Uterus (tissue), 2 donors: Measurements from ENCODE around the gene RNF14.

ENCODE experiments used
- POLR2A ChIP-seq, 2 donors: fragments of 450-650 bp; IDR thresholded peaks; one replicate each; pipeline ENCODE4 v1.6.1; 2016; ENCODE audit warnings: antibody characterized with exemption in 2 of 2, mild to moderate bottlenecking in 1 of 2, moderate library complexity in 1 of 2
- TF ChIP-seq, protein P1 (sequence below), 4 experiments: fragments of 200-600 bp in 2 of 4; fragments of 450-650 bp in 2 of 4; sonication (generic) in 2 of 4; IDR thresholded peaks; one replicate each; pipeline ENCODE4 v1.5.1; 2016 to 2019; ENCODE audit warnings: antibody characterized with exemption in 4 of 4, mild to moderate bottlenecking in 2 of 4, moderate library complexity in 1 of 4

DNA sequence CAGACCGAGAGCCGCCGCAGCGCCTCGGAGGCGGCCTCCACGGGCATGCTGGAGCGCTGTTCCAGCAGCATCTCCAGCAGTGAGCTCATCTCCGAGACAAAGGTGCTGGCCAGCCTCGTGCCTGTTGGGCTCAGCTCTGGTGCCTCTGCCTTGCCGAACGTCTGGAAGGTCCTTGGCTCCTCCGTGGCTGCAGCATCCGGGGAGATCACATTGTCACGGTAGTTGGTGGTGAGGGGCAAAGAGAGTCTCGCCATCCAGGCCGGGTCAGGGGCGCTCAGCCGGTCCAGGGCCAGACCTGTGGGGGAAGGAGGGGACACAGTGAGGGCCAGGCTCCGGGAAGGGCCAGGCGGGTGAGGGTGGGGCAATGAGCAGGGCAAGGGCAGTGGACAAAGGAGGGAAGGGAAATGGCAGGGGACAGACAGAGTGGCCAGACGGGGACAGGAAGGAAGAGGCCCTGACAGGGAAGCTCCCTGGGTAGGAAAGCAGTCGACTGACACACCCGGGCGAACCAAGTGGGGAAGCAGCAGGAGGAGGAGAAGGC, 23.3 kb upstream of the RNF14 start:
- TF ChIP-seq, protein P1, sequence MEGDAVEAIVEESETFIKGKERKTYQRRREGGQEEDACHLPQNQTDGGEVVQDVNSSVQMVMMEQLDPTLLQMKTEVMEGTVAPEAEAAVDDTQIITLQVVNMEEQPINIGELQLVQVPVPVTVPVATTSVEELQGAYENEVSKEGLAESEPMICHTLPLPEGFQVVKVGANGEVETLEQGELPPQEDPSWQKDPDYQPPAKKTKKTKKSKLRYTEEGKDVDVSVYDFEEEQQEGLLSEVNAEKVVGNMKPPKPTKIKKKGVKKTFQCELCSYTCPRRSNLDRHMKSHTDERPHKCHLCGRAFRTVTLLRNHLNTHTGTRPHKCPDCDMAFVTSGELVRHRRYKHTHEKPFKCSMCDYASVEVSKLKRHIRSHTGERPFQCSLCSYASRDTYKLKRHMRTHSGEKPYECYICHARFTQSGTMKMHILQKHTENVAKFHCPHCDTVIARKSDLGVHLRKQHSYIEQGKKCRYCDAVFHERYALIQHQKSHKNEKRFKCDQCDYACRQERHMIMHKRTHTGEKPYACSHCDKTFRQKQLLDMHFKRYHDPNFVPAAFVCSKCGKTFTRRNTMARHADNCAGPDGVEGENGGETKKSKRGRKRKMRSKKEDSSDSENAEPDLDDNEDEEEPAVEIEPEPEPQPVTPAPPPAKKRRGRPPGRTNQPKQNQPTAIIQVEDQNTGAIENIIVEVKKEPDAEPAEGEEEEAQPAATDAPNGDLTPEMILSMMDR (IDR thresholded peaks at IDR 0.05), result no peak
- no peak for TF ChIP-seq POLR2A (IDR thresholded peaks at IDR 0.05)
